ENCODE data around the gene ARPP21. TPM values are rescaled to one million over a fixed set of nuclear protein-coding genes. Genes with fewer than 3 reads are reported as not detected.

The ARPP21 gene
- total and polyA plus RNA-seq, 10 donors = 0.07 to 0.39 (median 0.12) TPM; not detected in 7

GRCh38 chr3:35633332-35634124, 5.8 kb upstream of the ARPP21 start:
- Histone ChIP-seq H3K27me3 (replicated peaks in 1 of 7) (peaks cover 0 to 5% (median 0%) of the 10 kb centered on the region in 7 donors), H3K4me1 (no peaks in the 10 kb centered on the region), H3K9me3 (no peaks in the 10 kb centered on the region), H3K36me3 (no peaks in the 10 kb centered on the region), H3K4me3 (no peak overlapping the region), H3K27ac (no peak overlapping the region)
- intact Hi-C loops (cut with DNase I; ENCODE audit: low total_unique reads) = no loop called here
- TF ChIP-seq POLR2A (IDR thresholded peaks at IDR 0.05) (no peak), POLR2AphosphoS5 (IDR thresholded peaks at IDR 0.05) (no peak), CTCF (IDR thresholded peaks at IDR 0.05 in 8 of 11, conservative IDR thresholded peaks at IDR 0.05 in 3 of 11) (no peak)
- WGBS, 5 donors = 59 to 83% (median 70%) methylated on average over 4 of the region's 4 CpGs
- DNase-seq = no peak

- H3K36me3 ChIP-seq = no peaks in the 10 kb centered on the region
- H3K4me3 ChIP-seq = no peak overlapping the region
- DNase-seq = no peak
- H3K27ac ChIP-seq = no peak overlapping the region
- H3K4me1 ChIP-seq = peaks cover 0 to 14% (median 9%) of the 10 kb centered on the region in 6 donors
- 65 to 81% (median 72%) methylated on average over 3 of the region's 3 CpGs for WGBS, 5 donors
- peaks cover 8 to 24% (median 17%) of the 10 kb centered on the region in 7 donors for H3K27me3 ChIP-seq (replicated peaks in 1 of 7)
- H3K9me3 ChIP-seq = no peaks in the 10 kb centered on the region
- no peak for TF ChIP-seq POLR2A (IDR thresholded peaks at IDR 0.05)
- no peak for TF ChIP-seq CTCF (IDR thresholded peaks at IDR 0.05 in 8 of 11, conservative IDR thresholded peaks at IDR 0.05 in 3 of 11)
- no peak for TF ChIP-seq POLR2AphosphoS5 (IDR thresholded peaks at IDR 0.05)
- intact Hi-C loops (cut with DNase I; ENCODE audit: low total_unique reads) = no loop called here
Measured at GRCh38 chr3:35635407-35635806, 3.9 kb upstream of the ARPP21 start.

GRCh38 chr3:35635926-35636683, 3.2 kb upstream of the ARPP21 start:
- intact Hi-C loops (cut with DNase I; ENCODE audit: low total_unique reads) = no loop called here

More at GRCh38 chr3:35635926-35636683, 3.2 kb upstream of the ARPP21 start:
- H3K9me3 ChIP-seq = no peaks in the 10 kb centered on the region
- peaks cover 0 to 14% (median 9%) of the 10 kb centered on the region in 6 donors for H3K4me1 ChIP-seq
- no peaks in the 10 kb centered on the region for H3K36me3 ChIP-seq
- no peak overlapping the region for H3K4me3 ChIP-seq
- peaks cover 8 to 30% (median 21%) of the 10 kb centered on the region in 7 donors for H3K27me3 ChIP-seq (replicated peaks in 1 of 7)
- H3K27ac ChIP-seq = no peak overlapping the region
- TF ChIP-seq POLR2AphosphoS5 (IDR thresholded peaks at IDR 0.05) = no peak
- no peak for TF ChIP-seq CTCF (IDR thresholded peaks at IDR 0.05 in 8 of 11, conservative IDR thresholded peaks at IDR 0.05 in 3 of 11)
- no peak for TF ChIP-seq POLR2A (IDR thresholded peaks at IDR 0.05)
- WGBS, 5 donors = 64 to 81% (median 70%) methylated on average over 4 of the region's 4 CpGs
- DNase-seq = no peak
